HCT116 (cell line): Measurements from ENCODE around the gene TNFAIP8. TPM values are rescaled to one million over a fixed set of nuclear protein-coding genes. Genes with fewer than 3 reads are reported as not detected.

Source experiments
- ATAC-seq: fragments of 200-7000 bp; cut with Tn5 transposase; 2 replicates; pipeline ENCODE4 v1.9.1; 2020; ENCODE audit warnings: mild to moderate bottlenecking, moderate library complexity
- BruUV-seq: library from RNA; stranded (reverse); fragments of 400-500 nt; replicated peaks from 2 replicates; lab custom pipeline; 2021; lab: Mats Ljungman, UMichigan
- CTCF ChIA-PET: fragments of 300-600 bp; sonication (Branson Sonifier 250); formaldehyde crosslinking; loops from one replicate; lab custom pipeline; 2021; ENCODE audit warnings: antibody characterized with exemption; lab: Charles Lee
- POLR2A ChIA-PET: fragments of 300-600, 350-600 bp; sonication (Branson Sonifier 250); formaldehyde crosslinking; loops from one replicate; lab custom pipeline; 2021; ENCODE audit warnings: antibody characterized with exemption; lab: Charles Lee
- RAD21 ChIA-PET, 2 experiments: fragments of 300-600 bp; sonication (Branson Sonifier 250); formaldehyde crosslinking; loops; one replicate each; lab custom pipeline; 2023; ENCODE audit warnings: low total read pairs in 2 of 2; ENCODE audit not compliant: uncharacterized antibody in 2 of 2, unreplicated experiment in 2 of 2, low non-redundant PET in 1 of 2; lab: Charles Lee
- DNase-seq: peaks from one replicate; pipeline ENCODE4 v3.0.0-alpha.2; 2010; ENCODE audit warnings: low read depth, low spot score
- H2AFZ ChIP-seq: fragments of 200-600 bp; shearing (Covaris generic), sonication (generic); 2 replicates; pipeline ENCODE4 v1.6.1; 2017; ENCODE audit warnings: low read depth, mixed run types, mixed read lengths, antibody characterized with exemption, low read length; ENCODE audit not compliant: poor library complexity, severe bottlenecking
- H3K27ac ChIP-seq: 2 replicates; pipeline ENCODE4 v1.5.1; 2012; ENCODE audit warnings: low read depth, low read length
- H3K27me3 ChIP-seq: fragments of 200-600 bp; sonication (generic); 2 replicates; pipeline ENCODE4 v1.6.1; 2016; ENCODE audit warnings: mixed run types, low read length, mixed read lengths; ENCODE audit not compliant: insufficient read depth
- H3K36me3 ChIP-seq, 2 experiments: fragments of 200-500 bp in 1 of 2; fragments of 200-600 bp in 1 of 2; sonication (Bioruptor generic) in 1 of 2; sonication (generic) in 1 of 2; 2 replicates each; pipeline versions ENCODE4 v1.5.1 to v1.6.1; 2014 to 2016; ENCODE audit warnings: low read length in 2 of 2, inconsistent platforms in 1 of 2, mixed read lengths in 1 of 2, mixed run types in 1 of 2; ENCODE audit not compliant: insufficient read depth in 2 of 2, control insufficient read depth in 1 of 2
- H3K4me1 ChIP-seq, 2 experiments: fragments of 200-600 bp in 1 of 2; sonication (generic) in 1 of 2; 2 replicates each; pipeline versions ENCODE4 v1.5.1 to v1.6.1; 2012 to 2017; ENCODE audit warnings: low read length in 2 of 2, inconsistent platforms in 1 of 2, mild to moderate bottlenecking in 1 of 2, mixed read lengths in 1 of 2, mixed run types in 1 of 2, moderate library complexity in 1 of 2; ENCODE audit not compliant: insufficient read depth in 2 of 2, control insufficient read depth in 1 of 2
- H3K4me2 ChIP-seq: fragments of 200-600 bp; sonication (generic); 2 replicates; pipeline ENCODE4 v1.6.1; 2017; ENCODE audit warnings: mixed run types, low read length, mixed read lengths
- H3K4me3 ChIP-seq, 2 experiments: fragments of 200-600 bp in 1 of 2; sonication (generic) in 1 of 2; replicated peaks in 1 of 2; 2 replicates each; pipeline ENCODE4 v1.5.1; 2011 to 2016; ENCODE audit warnings: low read length in 2 of 2, control low read depth in 1 of 2, low read depth in 1 of 2, mild to moderate bottlenecking in 1 of 2, mixed read lengths in 1 of 2, mixed run types in 1 of 2
- H3K79me2 ChIP-seq: fragments of 200-600 bp; sonication (generic); 2 replicates; pipeline ENCODE4 v1.6.1; 2017; ENCODE audit warnings: mild to moderate bottlenecking, mixed run types, low read length, moderate library complexity, mixed read lengths; ENCODE audit not compliant: insufficient read depth
- H3K9ac ChIP-seq: fragments of 200-600 bp; sonication (generic); 2 replicates; pipeline ENCODE4 v1.6.1; 2016; ENCODE audit warnings: low read length, mixed read lengths
- H3K9me2 ChIP-seq: fragments of 200-600 bp; sonication (generic), shearing (Covaris generic); 2 replicates; pipeline ENCODE4 v1.6.1; 2017; ENCODE audit warnings: mixed run types, mild to moderate bottlenecking, moderate library complexity; ENCODE audit not compliant: insufficient read depth
- H3K9me3 ChIP-seq, 2 experiments: fragments of 200-500 bp in 1 of 2; fragments of 200-600 bp in 1 of 2; sonication (Bioruptor generic) in 1 of 2; sonication (generic) in 1 of 2; 2 replicates each; pipeline ENCODE4 v1.6.1; 2014 to 2017; ENCODE audit warnings: low read length in 2 of 2, mixed read lengths in 2 of 2, inconsistent platforms in 1 of 2, low read depth in 1 of 2, mild to moderate bottlenecking in 1 of 2, mixed run types in 1 of 2, moderate library complexity in 1 of 2; ENCODE audit not compliant: control insufficient read depth in 1 of 2, insufficient read depth in 1 of 2
- H4K20me1 ChIP-seq: fragments of 200-600 bp; sonication (generic), shearing (Covaris generic); 2 replicates; pipeline ENCODE4 v1.6.1; 2017; ENCODE audit warnings: mixed run types, mild to moderate bottlenecking, moderate library complexity; ENCODE audit not compliant: insufficient read depth
- ATF3 ChIP-seq: IDR thresholded peaks from 2 replicates; pipeline ENCODE4 v1.6.1; 2012
- CBX3 ChIP-seq: IDR thresholded peaks from 2 replicates; pipeline ENCODE4 v1.6.1; 2012; ENCODE audit warnings: low read depth
- ELF1 ChIP-seq: IDR thresholded peaks from 2 replicates; pipeline ENCODE4 v1.6.1; 2012; ENCODE audit warnings: low read depth, borderline replicate concordance
- EZH2 ChIP-seq: fragments of 200-600 bp; sonication (generic); IDR thresholded peaks from 2 replicates; pipeline ENCODE4 v1.6.1; 2017; ENCODE audit warnings: antibody characterized with exemption, mixed run types
- EZH2phosphoT487 ChIP-seq: fragments of 200-600 bp; IDR thresholded peaks from 2 replicates; pipeline ENCODE4 v1.6.1; 2018; ENCODE audit warnings: antibody characterized with exemption, borderline replicate concordance
- FOSL1 ChIP-seq: IDR thresholded peaks from 2 replicates; pipeline ENCODE4 v1.6.1; 2012; ENCODE audit warnings: low read depth
- JUND ChIP-seq: IDR thresholded peaks from 2 replicates; pipeline ENCODE4 v1.6.1; 2012
- POLR2A ChIP-seq: IDR thresholded peaks from 2 replicates; pipeline ENCODE4 v1.7.0; 2011; ENCODE audit warnings: borderline replicate concordance; ENCODE audit not compliant: insufficient read depth, insufficient read length; ENCODE audit errors: extremely low read depth
- POLR2AphosphoS5 ChIP-seq: IDR thresholded peaks from 2 replicates; pipeline ENCODE4 v1.6.1; 2011; ENCODE audit warnings: mild to moderate bottlenecking, low read depth, low read length, moderate library complexity
- RAD21 ChIP-seq: IDR thresholded peaks from 2 replicates; pipeline ENCODE4 v1.6.1; 2012; ENCODE audit warnings: low read depth, mild to moderate bottlenecking
- SIN3A ChIP-seq: IDR thresholded peaks from 2 replicates; pipeline ENCODE4 v1.6.1; 2012; ENCODE audit warnings: low read depth
- SP1 ChIP-seq: IDR thresholded peaks from 2 replicates; pipeline ENCODE4 v1.6.1; 2012; ENCODE audit warnings: low read depth
- SRF ChIP-seq: IDR thresholded peaks from 2 replicates; pipeline ENCODE4 v1.6.1; 2012; ENCODE audit warnings: low read depth
- TCF7L2 ChIP-seq: IDR thresholded peaks from 2 replicates; pipeline ENCODE4 v1.7.0; 2011; ENCODE audit warnings: borderline replicate concordance, inconsistent platforms; ENCODE audit not compliant: insufficient read depth, insufficient read length; ENCODE audit errors: extremely low read depth
- YY1 ChIP-seq: IDR thresholded peaks from 2 replicates; pipeline ENCODE4 v1.6.1; 2011; ENCODE audit warnings: low read length, low read depth, moderate library complexity, mild to moderate bottlenecking; ENCODE audit not compliant: insufficient replicate concordance; ENCODE audit errors: extremely low read depth
- ZFX ChIP-seq: fragments of 450-650 bp; IDR thresholded peaks from 2 replicates; pipeline ENCODE4 v1.6.1; 2017
- ZNF274 ChIP-seq: fragments of 200-500 bp; sonication (Bioruptor generic); IDR thresholded peaks from 2 replicates; pipeline ENCODE4 v1.6.1; 2014; ENCODE audit warnings: mild to moderate bottlenecking, low read depth, low read length, inconsistent platforms
- intact Hi-C: fragments of 100-400 bp; cut with micrococcal nuclease; formaldehyde crosslinking; loops from 2 replicates; pipeline ENCODE4 v1.10.0; 2022
- total RNA-seq: library from RNA; stranded (reverse); gene quantifications from one replicate; pipeline ENCODE4 v1.2.1, GENCODE V29; 2021; ENCODE audit not compliant: unreplicated experiment
- TF ChIP-seq, protein P1 (sequence below): IDR thresholded peaks from 2 replicates; pipeline ENCODE4 v1.6.1; 2011; ENCODE audit warnings: mild to moderate bottlenecking, low read length, moderate library complexity; ENCODE audit not compliant: insufficient replicate concordance; ENCODE audit errors: extremely low read depth
- TF ChIP-seq, protein P2 (sequence below), 3 experiments: fragments of 200-600 bp in 1 of 3; sonication (generic) in 1 of 3; IDR thresholded peaks in 2 of 3; conservative IDR thresholded peaks in 1 of 3; 2 replicates each; pipeline ENCODE4 v1.5.1; 2012 to 2017; ENCODE audit warnings: low read depth in 2 of 3, low read length in 2 of 3, antibody characterized with exemption in 1 of 3, borderline replicate concordance in 1 of 3, control low read depth in 1 of 3, mild to moderate bottlenecking in 1 of 3, mixed read lengths in 1 of 3, mixed run types in 1 of 3, moderate library complexity in 1 of 3; ENCODE audit not compliant: insufficient read depth in 1 of 3
- TF ChIP-seq, protein P3 (sequence below): IDR thresholded peaks from 2 replicates; pipeline ENCODE4 v1.6.1; 2012

Gene TNFAIP8
- total RNA-seq, 1 experiment from 2014 or later, result 18.4 TPM

DNA sequence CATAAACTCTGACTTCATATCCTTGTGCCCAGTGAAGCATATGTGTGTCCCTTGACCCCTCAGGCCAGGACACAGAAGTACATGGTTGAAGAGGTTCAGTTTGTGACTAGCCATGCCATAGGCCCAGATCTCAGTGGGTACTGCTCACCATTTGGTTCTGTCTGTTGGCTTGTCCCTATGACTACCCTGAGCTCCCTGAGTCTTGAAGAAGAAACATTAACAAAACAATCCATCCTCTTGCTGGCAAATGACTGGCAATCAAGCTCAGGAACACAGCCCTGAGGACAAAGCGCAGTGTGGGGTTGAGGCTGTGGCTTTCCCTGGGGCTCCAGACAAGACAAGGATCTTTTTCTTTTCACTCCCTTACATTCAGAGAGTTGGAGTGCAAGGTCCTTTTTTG is 46.3 kb downstream of the TNFAIP8 start:
- no peaks in the 10 kb centered on the region for H3K9me2 ChIP-seq
- no peak overlapping the region for H3K4me3 ChIP-seq
- H3K27ac ChIP-seq, result no peak overlapping the region
- CTCF ChIA-PET, result no interaction called here
- no peaks in the 10 kb centered on the region for H4K20me1 ChIP-seq
- intact Hi-C loops, result no loop called here
- RAD21 ChIA-PET, result no interaction called here
- no peak overlapping the region for H2AFZ ChIP-seq
- H3K4me1 ChIP-seq, result no peaks in the 10 kb centered on the region
- POLR2A ChIA-PET, result no interaction called here
- ATAC-seq (no peak), DNase-seq (no peak)
- TF ChIP-seq, protein P1, sequence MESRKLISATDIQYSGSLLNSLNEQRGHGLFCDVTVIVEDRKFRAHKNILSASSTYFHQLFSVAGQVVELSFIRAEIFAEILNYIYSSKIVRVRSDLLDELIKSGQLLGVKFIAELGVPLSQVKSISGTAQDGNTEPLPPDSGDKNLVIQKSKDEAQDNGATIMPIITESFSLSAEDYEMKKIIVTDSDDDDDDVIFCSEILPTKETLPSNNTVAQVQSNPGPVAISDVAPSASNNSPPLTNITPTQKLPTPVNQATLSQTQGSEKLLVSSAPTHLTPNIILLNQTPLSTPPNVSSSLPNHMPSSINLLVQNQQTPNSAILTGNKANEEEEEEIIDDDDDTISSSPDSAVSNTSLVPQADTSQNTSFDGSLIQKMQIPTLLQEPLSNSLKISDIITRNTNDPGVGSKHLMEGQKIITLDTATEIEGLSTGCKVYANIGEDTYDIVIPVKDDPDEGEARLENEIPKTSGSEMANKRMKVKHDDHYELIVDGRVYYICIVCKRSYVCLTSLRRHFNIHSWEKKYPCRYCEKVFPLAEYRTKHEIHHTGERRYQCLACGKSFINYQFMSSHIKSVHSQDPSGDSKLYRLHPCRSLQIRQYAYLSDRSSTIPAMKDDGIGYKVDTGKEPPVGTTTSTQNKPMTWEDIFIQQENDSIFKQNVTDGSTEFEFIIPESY, result no peak
- no peak for TF ChIP-seq FOSL1
- TF ChIP-seq, protein P2, sequence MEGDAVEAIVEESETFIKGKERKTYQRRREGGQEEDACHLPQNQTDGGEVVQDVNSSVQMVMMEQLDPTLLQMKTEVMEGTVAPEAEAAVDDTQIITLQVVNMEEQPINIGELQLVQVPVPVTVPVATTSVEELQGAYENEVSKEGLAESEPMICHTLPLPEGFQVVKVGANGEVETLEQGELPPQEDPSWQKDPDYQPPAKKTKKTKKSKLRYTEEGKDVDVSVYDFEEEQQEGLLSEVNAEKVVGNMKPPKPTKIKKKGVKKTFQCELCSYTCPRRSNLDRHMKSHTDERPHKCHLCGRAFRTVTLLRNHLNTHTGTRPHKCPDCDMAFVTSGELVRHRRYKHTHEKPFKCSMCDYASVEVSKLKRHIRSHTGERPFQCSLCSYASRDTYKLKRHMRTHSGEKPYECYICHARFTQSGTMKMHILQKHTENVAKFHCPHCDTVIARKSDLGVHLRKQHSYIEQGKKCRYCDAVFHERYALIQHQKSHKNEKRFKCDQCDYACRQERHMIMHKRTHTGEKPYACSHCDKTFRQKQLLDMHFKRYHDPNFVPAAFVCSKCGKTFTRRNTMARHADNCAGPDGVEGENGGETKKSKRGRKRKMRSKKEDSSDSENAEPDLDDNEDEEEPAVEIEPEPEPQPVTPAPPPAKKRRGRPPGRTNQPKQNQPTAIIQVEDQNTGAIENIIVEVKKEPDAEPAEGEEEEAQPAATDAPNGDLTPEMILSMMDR (IDR thresholded peaks at IDR 0.05 in 2 of 3, conservative IDR thresholded peaks at IDR 0.05 in 1 of 3; ENCODE audit: borderline replicate concordance in 1 of 3, insufficient read depth in 1 of 3, low read depth in 2 of 3, low read length in 2 of 3), result no peak
- no peak for TF ChIP-seq TCF7L2
- no peak for TF ChIP-seq EZH2
- no peak for TF ChIP-seq SIN3A
- TF ChIP-seq ZFX, result no peak
- no peak for TF ChIP-seq SP1
- TF ChIP-seq POLR2A, result no peak
- TF ChIP-seq EZH2phosphoT487, result no peak
- no peak for TF ChIP-seq CBX3
- TF ChIP-seq, protein P3, sequence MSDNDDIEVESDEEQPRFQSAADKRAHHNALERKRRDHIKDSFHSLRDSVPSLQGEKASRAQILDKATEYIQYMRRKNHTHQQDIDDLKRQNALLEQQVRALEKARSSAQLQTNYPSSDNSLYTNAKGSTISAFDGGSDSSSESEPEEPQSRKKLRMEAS, result no peak
- no peak for TF ChIP-seq JUND
- TF ChIP-seq ZNF274, result no peak
- no peak for TF ChIP-seq YY1
- TF ChIP-seq POLR2AphosphoS5, result no peak
- TF ChIP-seq ELF1, result no peak
- no peak for TF ChIP-seq ATF3
- no peak for TF ChIP-seq RAD21
- TF ChIP-seq SRF, result no peak
- H3K9me3 ChIP-seq, result no peaks in the 10 kb centered on the region
- no peak overlapping the region for H3K9ac ChIP-seq
- H3K27me3 ChIP-seq, result no peaks in the 10 kb centered on the region
- no peak overlapping the region for H3K4me2 ChIP-seq
- no peaks in the 10 kb centered on the region for H3K36me3 ChIP-seq
- no TSS peak for BruUV-seq
- H3K79me2 ChIP-seq, result no peaks in the 10 kb centered on the region
